Upper lobe of right lung (tissue), 1 donor: Measurements from ENCODE around the gene CCDC12. TPM values are rescaled to one million over a fixed set of nuclear protein-coding genes. Genes with fewer than 3 reads are reported as not detected.

Experiments
- ATAC-seq: fragments of 200-7000 bp; cut with Tn5 transposase; one replicate; pipeline ENCODE4 v1.9.1; 2020; ENCODE audit warnings: mild to moderate bottlenecking, moderate library complexity
- DNase-seq: peaks from one replicate; pipeline ENCODE4 v3.0.0-alpha.2; 2020
- H3K27ac ChIP-seq: fragments of 200-600 bp; one replicate; pipeline ENCODE4 v1.8.0; 2022
- H3K27me3 ChIP-seq: fragments of 200-600 bp; one replicate; pipeline ENCODE4 v1.8.0; 2022; ENCODE audit warnings: mild to moderate bottlenecking
- H3K36me3 ChIP-seq: fragments of 200-600 bp; one replicate; pipeline ENCODE4 v1.8.0; 2022
- H3K4me1 ChIP-seq: fragments of 200-600 bp; one replicate; pipeline ENCODE4 v1.8.0; 2022
- H3K4me3 ChIP-seq: fragments of 200-600 bp; one replicate; pipeline ENCODE4 v1.8.0; 2022; ENCODE audit warnings: mild to moderate bottlenecking
- H3K9me3 ChIP-seq: fragments of 200-600 bp; one replicate; pipeline ENCODE4 v1.8.0; 2022
- intact Hi-C: fragments of 100-400 bp; cut with DNase I; formaldehyde crosslinking; loops from one replicate; pipeline ENCODE4 v1.11.0; 2022
- total RNA-seq: library from RNA; stranded (reverse); fragmentation: NEBNext Ultra II Directional; extraction: Animal tissue kit (Norgen Biotek cat#: 25700); gene quantifications from one replicate; pipeline ENCODE4 v1.2.1, GENCODE V29; 2021
- TF ChIP-seq, protein P1 (sequence below): fragments of 200-600 bp; IDR thresholded peaks from one replicate; pipeline ENCODE4 v1.8.0; 2022; ENCODE audit warnings: antibody characterized with exemption
- donor health status: DM: no; HTN: yes; CAD: no; lungs with severe emphysema.

Gene CCDC12
- total RNA-seq, 1 donor from 2014 or later = 42.1 TPM

DNA sequence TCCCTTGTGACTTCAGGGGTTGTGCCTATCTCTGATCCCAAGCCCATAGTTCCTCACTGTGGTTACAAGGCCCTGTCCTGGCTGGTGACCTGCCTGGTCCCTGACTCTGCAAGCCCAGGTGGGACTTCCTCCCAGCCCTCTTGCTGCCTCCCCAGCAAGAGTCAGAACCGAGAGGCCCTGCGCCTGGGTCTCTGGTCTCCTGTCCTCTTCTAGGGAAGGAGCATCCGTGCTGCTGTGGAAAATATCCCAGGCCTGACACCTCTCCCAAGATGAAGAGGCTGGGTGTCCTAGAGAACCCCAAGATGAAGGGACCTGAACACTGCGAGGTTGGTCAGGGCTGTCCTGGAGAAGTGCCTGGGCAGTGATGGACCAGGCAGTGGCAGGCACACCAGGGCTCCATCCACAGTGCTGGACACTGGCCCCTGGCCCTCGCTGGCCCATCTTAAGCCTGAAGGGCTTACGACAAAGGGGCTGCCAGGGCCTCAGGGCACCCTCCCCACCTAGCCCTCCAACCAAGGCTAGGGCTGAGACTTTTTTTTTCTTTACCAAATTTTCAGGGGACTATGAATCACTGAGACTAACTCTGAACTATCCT is 66.3 kb downstream of the CCDC12 start:
- DNase-seq = peak; percentile 59
- H3K9me3 ChIP-seq = no peaks in the 10 kb centered on the region
- peaks cover 13% of the 10 kb centered on the region for H3K4me1 ChIP-seq
- intact Hi-C loops = no loop called here
- H3K4me3 ChIP-seq = no peak overlapping the region
- ATAC-seq = no peak
- TF ChIP-seq, protein P1, sequence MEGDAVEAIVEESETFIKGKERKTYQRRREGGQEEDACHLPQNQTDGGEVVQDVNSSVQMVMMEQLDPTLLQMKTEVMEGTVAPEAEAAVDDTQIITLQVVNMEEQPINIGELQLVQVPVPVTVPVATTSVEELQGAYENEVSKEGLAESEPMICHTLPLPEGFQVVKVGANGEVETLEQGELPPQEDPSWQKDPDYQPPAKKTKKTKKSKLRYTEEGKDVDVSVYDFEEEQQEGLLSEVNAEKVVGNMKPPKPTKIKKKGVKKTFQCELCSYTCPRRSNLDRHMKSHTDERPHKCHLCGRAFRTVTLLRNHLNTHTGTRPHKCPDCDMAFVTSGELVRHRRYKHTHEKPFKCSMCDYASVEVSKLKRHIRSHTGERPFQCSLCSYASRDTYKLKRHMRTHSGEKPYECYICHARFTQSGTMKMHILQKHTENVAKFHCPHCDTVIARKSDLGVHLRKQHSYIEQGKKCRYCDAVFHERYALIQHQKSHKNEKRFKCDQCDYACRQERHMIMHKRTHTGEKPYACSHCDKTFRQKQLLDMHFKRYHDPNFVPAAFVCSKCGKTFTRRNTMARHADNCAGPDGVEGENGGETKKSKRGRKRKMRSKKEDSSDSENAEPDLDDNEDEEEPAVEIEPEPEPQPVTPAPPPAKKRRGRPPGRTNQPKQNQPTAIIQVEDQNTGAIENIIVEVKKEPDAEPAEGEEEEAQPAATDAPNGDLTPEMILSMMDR = no peak
- H3K36me3 ChIP-seq = no peaks in the 10 kb centered on the region
- no peaks in the 10 kb centered on the region for H3K27me3 ChIP-seq
- no peak overlapping the region for H3K27ac ChIP-seq

- H3K27me3 ChIP-seq = no peaks in the 10 kb centered on the region
- H3K4me3 ChIP-seq = no peak overlapping the region
- no peak overlapping the region for H3K27ac ChIP-seq
- H3K4me1 ChIP-seq = peaks cover 13% of the 10 kb centered on the region
- TF ChIP-seq, protein P1 = peak; percentile 86
- H3K9me3 ChIP-seq = no peaks in the 10 kb centered on the region
- intact Hi-C loops = no loop called here
- peak; percentile 89 for DNase-seq
- ATAC-seq = peak; percentile 87
- H3K36me3 ChIP-seq = no peaks in the 10 kb centered on the region
Measured at GRCh38 chr3:46909535-46910161, 66.9 kb downstream of the CCDC12 start.

- no peaks in the 10 kb centered on the region for H3K36me3 ChIP-seq
- no peak overlapping the region for H3K4me3 ChIP-seq
- no peak overlapping the region for H3K27ac ChIP-seq
- H3K4me1 ChIP-seq = peaks cover 13% of the 10 kb centered on the region
- ATAC-seq (peak; percentile 17), DNase-seq (no peak)
- no peaks in the 10 kb centered on the region for H3K27me3 ChIP-seq
- intact Hi-C loops = no loop called here
- TF ChIP-seq, protein P1 = no peak
- no peaks in the 10 kb centered on the region for H3K9me3 ChIP-seq
Measured at GRCh38 chr3:46908986-46909534, 67.5 kb downstream of the CCDC12 start.

DNA sequence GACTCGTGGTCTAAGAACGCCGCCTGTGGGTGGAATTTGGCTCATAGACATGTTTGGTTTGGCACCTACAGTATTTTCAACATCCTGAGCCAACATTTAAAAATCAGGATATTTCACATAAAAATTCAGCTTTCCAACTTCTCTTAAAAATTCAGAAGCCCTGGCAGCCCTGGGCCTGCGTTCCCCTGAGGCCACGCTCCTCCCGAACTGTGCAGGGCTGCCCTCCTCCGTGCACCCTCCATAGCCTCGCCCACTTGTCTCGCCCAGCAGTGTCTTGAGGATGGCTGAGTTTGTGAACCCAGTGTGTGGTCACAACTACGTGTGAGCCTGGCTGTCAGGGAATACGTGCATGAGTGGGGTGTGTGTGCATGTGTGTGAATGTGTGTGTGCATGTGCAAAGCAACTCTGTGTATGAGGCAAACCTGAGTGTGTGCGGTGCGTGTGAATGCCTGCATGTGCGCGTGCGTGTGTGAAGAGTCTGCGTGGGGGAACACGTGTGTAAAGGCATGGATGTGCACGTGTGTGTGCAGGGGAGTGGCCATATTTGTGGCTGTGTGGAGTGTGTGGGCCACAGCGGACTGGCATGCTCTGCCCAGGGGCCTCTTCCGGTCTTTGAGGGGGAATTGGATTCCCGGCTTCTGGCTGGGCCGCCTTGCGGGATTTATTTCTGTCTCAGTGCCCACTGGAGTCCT is 68.1 kb downstream of the CCDC12 start:
- H3K9me3 ChIP-seq = no peaks in the 10 kb centered on the region
- intact Hi-C loops = no loop called here
- H3K4me1 ChIP-seq = peaks cover 13% of the 10 kb centered on the region
- peak; percentile 13 for ATAC-seq
- TF ChIP-seq, protein P1 = peak; percentile 24
- no peaks in the 10 kb centered on the region for H3K27me3 ChIP-seq
- peak; percentile 64 for DNase-seq
- no peak overlapping the region for H3K4me3 ChIP-seq
- H3K27ac ChIP-seq = no peak overlapping the region
- no peaks in the 10 kb centered on the region for H3K36me3 ChIP-seq

DNA sequence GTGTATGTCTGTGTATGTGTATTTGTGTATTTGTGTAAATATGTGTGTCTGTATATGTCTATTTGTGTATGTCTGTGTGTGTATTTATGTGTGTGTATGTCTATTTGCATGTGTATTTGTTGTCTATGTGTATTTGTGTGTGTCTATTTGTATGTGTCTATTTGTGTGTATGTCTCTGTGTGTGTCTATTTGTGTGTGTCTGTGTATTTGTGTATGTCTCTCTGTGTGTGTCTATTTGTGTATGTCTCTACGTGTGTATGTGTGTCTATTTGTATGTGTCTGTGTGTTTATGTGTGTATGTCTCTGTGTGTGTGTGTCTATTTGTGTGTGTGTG is 68.6 kb downstream of the CCDC12 start:
- Histone ChIP-seq H3K27me3 (no peaks in the 10 kb centered on the region), H3K9me3 (no peaks in the 10 kb centered on the region), H3K4me3 (no peak overlapping the region), H3K4me1 (peaks cover 13% of the 10 kb centered on the region), H3K27ac (no peak overlapping the region), H3K36me3 (no peaks in the 10 kb centered on the region)
- no peak for DNase-seq
- TF ChIP-seq, protein P1 = no peak
- intact Hi-C loops = no loop called here
- no peak for ATAC-seq
